Lung (tissue), 12 donors: ENCODE data around the gene APBA2. TPM values are rescaled to one million over a fixed set of nuclear protein-coding genes. Genes with fewer than 3 reads are reported as not detected.
"Not testable (repeated sequence)": the region's sequence is repeated elsewhere in the genome, so short reads cannot be mapped to it uniquely, and the experiment has no call there.

Experiments
- ATAC-seq: fragments of 200-7000 bp; cut with Tn5 transposase; one replicate; pipeline ENCODE4 v1.9.1; 2020; ENCODE audit warnings: moderate number of reproducible peaks; ENCODE audit not compliant: insufficient read depth, low FRiP score
- DNase-seq, 3 donors: peaks; one replicate each; pipeline ENCODE4 v3.0.0-alpha.2; 2013 to 2017
- H3K27ac ChIP-seq, 2 donors: one replicate each; pipeline ENCODE4 v1.5.1; 2013; ENCODE audit warnings: mild to moderate bottlenecking in 2 of 2, moderate library complexity in 2 of 2, control low read depth in 1 of 2, inconsistent platforms in 1 of 2, low read depth in 1 of 2, low read length in 1 of 2
- H3K27me3 ChIP-seq, 3 donors: one replicate each; pipeline ENCODE4 v1.5.1; 2013; ENCODE audit warnings: low read length in 2 of 3; ENCODE audit not compliant: control insufficient read depth in 3 of 3, insufficient read depth in 3 of 3
- H3K36me3 ChIP-seq, 4 donors: one replicate each; pipeline ENCODE4 v1.5.1; 2013; ENCODE audit warnings: low read length in 4 of 4, mild to moderate bottlenecking in 1 of 4, moderate library complexity in 1 of 4; ENCODE audit not compliant: control insufficient read depth in 4 of 4, insufficient read depth in 4 of 4
- H3K4me1 ChIP-seq, 5 donors: one replicate each; pipeline ENCODE4 v1.5.1; 2013; ENCODE audit warnings: low read length in 5 of 5, mild to moderate bottlenecking in 2 of 5, moderate library complexity in 1 of 5; ENCODE audit not compliant: control insufficient read depth in 5 of 5, insufficient read depth in 5 of 5
- H3K4me3 ChIP-seq: one replicate; pipeline ENCODE4 v1.5.1; 2013; ENCODE audit warnings: mild to moderate bottlenecking, control low read depth, moderate library complexity
- H3K9ac ChIP-seq, 2 donors: one replicate each; pipeline ENCODE4 v1.5.1; 2013; ENCODE audit warnings: low read length in 2 of 2, control low read depth in 1 of 2; ENCODE audit not compliant: insufficient read depth in 1 of 2
- H3K9me3 ChIP-seq, 4 donors: one replicate each; pipeline ENCODE4 v1.5.1; 2013; ENCODE audit warnings: low read length in 3 of 4, mild to moderate bottlenecking in 1 of 4, moderate library complexity in 1 of 4; ENCODE audit not compliant: control insufficient read depth in 4 of 4, insufficient read depth in 3 of 4
- WGBS, 2 donors: extraction: QIAGEN DNeasy Blood & Tissue Kit; methylation state at CpG; one replicate each; pipeline ENCODE4 v1.1.7; 2013; 5-methylcytosine and 5-hydroxymethylcytosine counted together
- polyA plus RNA-seq, 2 donors: library from polyadenylated mRNA; stranded (reverse); fragments of 200-250 nt; gene quantifications; one replicate each; pipeline ENCODE4 v1.2.1, GENCODE V29; 2013
- total RNA-seq, 2 donors: library from RNA; depleted of rRNA in 1 of 2; stranded (reverse); fragments of >200 nt in 1 of 2; gene quantifications; one replicate each; pipeline ENCODE4 v1.2.1, GENCODE V29; 2014 to 2021
- TF ChIP-seq, protein P1 (sequence below): IDR thresholded peaks from 2 replicates; pipeline ENCODE4 v1.5.1; 2012; ENCODE audit warnings: mild to moderate bottlenecking; ENCODE audit errors: control extremely low read depth, extremely low read depth
- donor health status: control.
- donor health status: control.
- donor health status: Bipolar disorder and iron deficiency.
- donor health status: healthy.
- donor health status: DM: yes; HTN: yes; CAD: no.

APBA2 gene
- total and polyA plus RNA-seq, 4 donors = 1.6 to 18.3 (median 4.5) TPM

DNA sequence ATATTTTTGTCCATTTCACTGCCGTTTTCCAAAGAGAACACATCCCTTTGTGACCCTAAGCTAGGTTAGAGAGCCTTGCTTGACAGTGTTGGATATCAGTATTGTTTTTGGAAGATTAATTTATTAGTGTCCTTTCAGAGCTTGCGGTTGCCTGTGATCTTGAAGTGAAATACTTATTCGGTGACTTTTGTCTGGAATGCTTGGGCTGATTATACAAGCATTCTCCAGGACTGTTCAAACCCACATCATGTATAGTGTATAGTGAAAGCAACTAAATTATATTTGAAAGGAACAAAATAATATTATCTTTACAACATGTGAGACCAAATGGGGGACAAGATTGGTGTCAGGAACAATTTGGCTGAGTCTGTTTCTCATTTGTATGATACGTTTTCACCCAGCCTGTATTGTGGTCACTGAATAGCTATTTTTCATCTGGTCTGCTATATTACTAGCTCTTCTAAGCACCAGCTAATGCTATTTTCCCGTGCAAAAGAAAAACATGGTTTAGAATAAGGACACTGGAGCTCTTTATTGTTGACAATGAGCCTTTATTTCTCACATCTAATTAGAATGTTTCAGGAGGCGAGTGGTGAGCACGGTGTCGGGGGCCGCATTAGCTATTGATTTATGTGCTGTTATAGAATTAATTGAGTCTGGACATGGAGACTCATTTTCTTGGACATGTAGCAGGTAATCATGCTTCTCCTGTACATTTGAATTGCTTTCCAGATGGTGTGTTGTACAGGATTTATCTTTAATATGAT is 158.1 kb downstream of the APBA2 start:
- no peak overlapping the region for H3K4me3 ChIP-seq
- H3K27ac ChIP-seq = no peak overlapping the region
- no peak overlapping the region for H3K9ac ChIP-seq
- TF ChIP-seq, protein P1, sequence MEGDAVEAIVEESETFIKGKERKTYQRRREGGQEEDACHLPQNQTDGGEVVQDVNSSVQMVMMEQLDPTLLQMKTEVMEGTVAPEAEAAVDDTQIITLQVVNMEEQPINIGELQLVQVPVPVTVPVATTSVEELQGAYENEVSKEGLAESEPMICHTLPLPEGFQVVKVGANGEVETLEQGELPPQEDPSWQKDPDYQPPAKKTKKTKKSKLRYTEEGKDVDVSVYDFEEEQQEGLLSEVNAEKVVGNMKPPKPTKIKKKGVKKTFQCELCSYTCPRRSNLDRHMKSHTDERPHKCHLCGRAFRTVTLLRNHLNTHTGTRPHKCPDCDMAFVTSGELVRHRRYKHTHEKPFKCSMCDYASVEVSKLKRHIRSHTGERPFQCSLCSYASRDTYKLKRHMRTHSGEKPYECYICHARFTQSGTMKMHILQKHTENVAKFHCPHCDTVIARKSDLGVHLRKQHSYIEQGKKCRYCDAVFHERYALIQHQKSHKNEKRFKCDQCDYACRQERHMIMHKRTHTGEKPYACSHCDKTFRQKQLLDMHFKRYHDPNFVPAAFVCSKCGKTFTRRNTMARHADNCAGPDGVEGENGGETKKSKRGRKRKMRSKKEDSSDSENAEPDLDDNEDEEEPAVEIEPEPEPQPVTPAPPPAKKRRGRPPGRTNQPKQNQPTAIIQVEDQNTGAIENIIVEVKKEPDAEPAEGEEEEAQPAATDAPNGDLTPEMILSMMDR = no peak
- 82 to 90% methylated on average over 9 of the region's 9 CpGs for WGBS, 2 donors
- ATAC-seq = no peak
- no peaks in the 10 kb centered on the region for H3K27me3 ChIP-seq
- DNase-seq = no peak
- no peaks in the 10 kb centered on the region for H3K9me3 ChIP-seq
- no peaks in the 10 kb centered on the region for H3K36me3 ChIP-seq
- peaks cover 0 to 8% (median 0%) of the 10 kb centered on the region in 5 donors for H3K4me1 ChIP-seq

DNA sequence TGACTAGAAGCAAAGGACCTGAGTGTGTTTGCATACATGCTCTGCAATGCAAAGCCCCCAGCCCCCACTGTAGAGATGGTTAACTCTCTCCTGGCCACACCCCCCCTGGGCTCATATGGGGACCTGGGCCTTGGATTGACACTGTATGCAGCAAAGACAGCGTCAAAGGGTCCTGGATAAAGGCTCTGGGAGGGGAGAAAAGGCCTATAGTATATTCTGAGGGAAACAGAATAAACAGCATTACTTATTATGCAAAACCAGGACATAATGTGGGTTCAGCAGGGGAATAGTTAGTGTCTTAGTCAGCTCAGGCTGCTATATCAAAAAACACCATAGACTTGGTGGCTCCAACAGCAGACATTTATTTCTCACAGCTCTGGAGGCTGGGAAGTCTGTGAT is 158.7 kb downstream of the APBA2 start:
- TF ChIP-seq, protein P1 = no peak
- Histone ChIP-seq H3K4me1 (peaks cover 0 to 8% (median 0%) of the 10 kb centered on the region in 5 donors), H3K9me3 (no peaks in the 10 kb centered on the region), H3K27me3 (no peaks in the 10 kb centered on the region), H3K9ac (no peak overlapping the region), H3K27ac (no peak overlapping the region), H3K4me3 (no peak overlapping the region), H3K36me3 (no peaks in the 10 kb centered on the region)
- no peak for ATAC-seq
- 90 to 95% methylated on average over 1 of the region's 1 CpG for WGBS, 2 donors
- DNase-seq = no peak

DNA sequence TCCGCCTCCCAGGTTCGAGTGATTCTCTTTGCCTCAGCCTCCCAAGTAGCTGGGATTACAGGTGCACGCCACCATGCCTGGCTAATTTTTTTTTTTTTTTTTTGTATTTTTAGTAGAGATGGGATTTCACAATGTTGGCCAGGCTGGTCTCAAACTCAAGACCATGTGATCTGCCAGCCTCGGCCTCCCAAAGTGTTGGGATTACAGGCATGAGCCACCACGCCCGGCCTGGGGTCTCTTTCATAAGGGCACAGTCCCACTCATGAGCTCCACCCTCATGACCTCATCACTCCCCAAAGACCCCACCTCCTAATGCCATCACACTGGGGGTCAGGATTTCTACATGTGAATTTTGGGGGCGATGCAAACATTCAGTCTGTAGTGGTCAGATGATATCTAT is 159.4 kb downstream of the APBA2 start:
- H3K9ac ChIP-seq, H3K27me3 ChIP-seq, H3K4me3 ChIP-seq, ATAC-seq, H3K27ac ChIP-seq, H3K4me1 ChIP-seq, H3K9me3 ChIP-seq, H3K36me3 ChIP-seq, DNase-seq: not testable (repeated sequence)
- WGBS, 2 donors = 96 to 98% methylated on average over 7 of the region's 7 CpGs

DNA sequence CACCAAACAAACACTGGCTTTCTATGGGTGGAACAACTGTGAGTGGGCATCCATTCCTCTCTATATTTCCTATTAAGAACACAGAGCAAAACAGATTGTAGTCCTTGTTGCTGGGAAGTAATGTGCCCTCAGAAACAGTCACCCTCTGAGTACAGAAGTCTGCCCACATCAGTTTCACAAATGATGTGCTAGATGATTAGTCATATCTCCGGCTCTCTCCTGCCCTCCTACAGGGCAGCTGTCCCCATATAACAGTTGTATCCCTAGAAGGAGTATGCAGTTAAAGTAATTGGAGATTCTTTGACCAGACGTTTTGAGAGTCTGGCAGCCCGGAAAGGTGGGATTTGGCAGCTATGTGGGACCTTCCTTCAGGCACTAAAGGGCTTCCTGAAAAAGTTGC is 159.9 kb downstream of the APBA2 start:
- peaks cover 0 to 8% (median 0%) of the 10 kb centered on the region in 5 donors for H3K4me1 ChIP-seq
- H3K9ac ChIP-seq = no peak overlapping the region
- no peaks in the 10 kb centered on the region for H3K9me3 ChIP-seq
- 66 to 80% methylated on average over 3 of the region's 3 CpGs for WGBS, 2 donors
- TF ChIP-seq, protein P1 = no peak
- no peak overlapping the region for H3K27ac ChIP-seq
- no peak overlapping the region for H3K4me3 ChIP-seq
- ATAC-seq = no peak
- no peak for DNase-seq
- H3K27me3 ChIP-seq = no peaks in the 10 kb centered on the region
- no peaks in the 10 kb centered on the region for H3K36me3 ChIP-seq
